Stimulated activated CD4-positive, alpha-beta T cell treated with anti-CD3 and anti-CD28 coated beads, Interleukin-2, amount 100 ng/mL, for 24 hours (primary cell): ENCODE measurements around the gene FAM151A.

Source experiments
- DNase-seq, 2 donors: peaks; one replicate each; pipeline ENCODE4 v3.0.0-alpha.2; 2020

FAM151A gene

GRCh38 chr1:54623216-54624007 lies at the start of gene FAM151A:
Gene FAM151A, minus strand, starts transcription at chr1:54623525. Its CDS starts 130 bp downstream, at chr1:54623395.
- no peak for DNase-seq

- peak; percentile 77 to 78 for DNase-seq
Observed at GRCh38 chr1:54671985-54672608, 48.8 kb upstream of the FAM151A start.

GRCh38 chr1:54668567-54668966 lies 45.2 kb upstream of the FAM151A start:
- DNase-seq = no peak

GRCh38 chr1:54667797-54668196 lies 44.5 kb upstream of the FAM151A start:
- DNase-seq = no peak

DNA sequence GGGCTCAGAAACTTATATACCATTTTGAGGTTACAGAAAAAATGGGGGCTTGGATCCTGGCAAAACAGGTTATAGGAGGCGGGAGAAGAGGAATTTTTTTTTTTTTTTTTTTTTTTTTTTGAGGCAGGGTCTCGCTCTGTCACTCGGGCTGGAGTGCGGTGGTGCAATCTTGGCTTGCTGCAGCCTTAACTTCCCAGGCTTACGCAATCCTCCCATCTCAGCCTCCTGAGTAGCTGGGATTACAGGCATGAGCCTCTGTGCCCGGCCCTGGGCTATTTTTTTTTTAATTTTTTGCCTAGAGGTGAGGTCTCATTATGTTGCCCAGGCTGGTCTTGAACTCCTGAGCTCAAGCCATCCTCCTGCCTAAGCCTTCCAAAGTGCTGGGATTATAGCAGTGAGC lies 43.0 kb upstream of the FAM151A start:
- no peak for DNase-seq

DNA sequence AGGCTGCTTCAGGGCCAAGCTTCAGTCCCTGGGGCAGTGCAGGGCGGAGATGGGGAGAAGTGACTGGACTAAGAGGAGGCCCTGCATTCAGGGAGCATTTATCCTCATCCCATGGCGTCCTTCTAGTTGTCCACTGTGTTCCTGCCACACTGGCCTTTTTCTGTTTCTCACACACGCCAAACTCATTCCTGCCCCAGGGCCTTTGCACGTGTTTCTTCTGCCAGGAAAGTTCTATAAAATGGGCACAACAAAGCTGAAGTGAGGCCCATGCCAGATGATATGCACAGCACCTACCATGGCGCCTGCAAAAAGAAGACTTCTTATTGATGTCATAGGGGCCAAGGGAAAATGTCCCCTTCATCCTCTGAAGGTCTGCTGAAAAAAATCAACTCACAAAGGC lies 42.5 kb upstream of the FAM151A start:
- DNase-seq = no peak

DNA sequence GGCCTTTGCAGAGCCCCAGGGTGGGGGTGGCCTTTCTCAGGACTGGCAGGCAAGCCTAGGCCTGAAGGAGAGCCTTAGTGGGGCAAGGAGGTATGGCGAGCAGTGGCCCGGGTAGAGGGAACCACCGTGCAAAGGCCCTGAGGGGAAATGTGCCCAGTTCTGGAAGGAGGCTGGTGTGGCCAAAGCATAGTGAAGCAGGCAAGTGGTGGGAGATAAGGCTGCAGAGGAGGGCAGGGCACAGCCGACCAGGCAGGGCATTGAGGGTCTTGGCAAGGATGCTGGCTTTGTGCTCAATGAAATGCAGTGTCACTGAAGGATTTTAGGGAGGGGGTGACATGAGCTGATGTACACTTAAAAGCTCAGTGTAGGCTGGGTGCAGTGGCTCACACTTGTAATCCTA lies 41.0 kb upstream of the FAM151A start:
- DNase-seq = no peak

- no peak for DNase-seq
Observed at GRCh38 chr1:54663725-54664124, 40.4 kb upstream of the FAM151A start.

GRCh38 chr1:54658164-54658913 lies 35.0 kb upstream of the FAM151A start:
- DNase-seq = no peak

DNA sequence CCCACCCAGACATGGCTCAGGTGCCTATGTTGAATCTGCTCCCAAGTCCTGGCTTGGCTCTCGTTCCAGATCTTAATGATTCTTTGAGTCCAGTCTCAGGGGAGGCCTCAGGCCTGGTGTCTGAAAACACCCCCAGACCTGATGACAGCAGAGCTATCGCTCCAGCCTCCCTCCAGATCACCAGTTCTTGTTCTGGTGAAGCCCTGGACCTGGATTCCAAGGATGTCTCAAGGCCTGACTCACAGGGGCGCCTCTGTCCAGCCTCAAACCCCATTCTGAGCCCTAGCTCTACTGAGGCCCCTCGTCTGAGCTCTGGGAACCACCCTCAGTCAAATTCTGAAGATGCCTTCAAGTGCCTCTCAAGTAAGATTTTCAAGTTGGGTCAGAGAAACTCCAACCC lies 29.7 kb upstream of the FAM151A start:
- DNase-seq = no peak

GRCh38 chr1:54652168-54652567 lies 28.8 kb upstream of the FAM151A start:
- no peak for DNase-seq

- no peak for DNase-seq
Observed at GRCh38 chr1:54651608-54652007, 28.3 kb upstream of the FAM151A start.

DNA sequence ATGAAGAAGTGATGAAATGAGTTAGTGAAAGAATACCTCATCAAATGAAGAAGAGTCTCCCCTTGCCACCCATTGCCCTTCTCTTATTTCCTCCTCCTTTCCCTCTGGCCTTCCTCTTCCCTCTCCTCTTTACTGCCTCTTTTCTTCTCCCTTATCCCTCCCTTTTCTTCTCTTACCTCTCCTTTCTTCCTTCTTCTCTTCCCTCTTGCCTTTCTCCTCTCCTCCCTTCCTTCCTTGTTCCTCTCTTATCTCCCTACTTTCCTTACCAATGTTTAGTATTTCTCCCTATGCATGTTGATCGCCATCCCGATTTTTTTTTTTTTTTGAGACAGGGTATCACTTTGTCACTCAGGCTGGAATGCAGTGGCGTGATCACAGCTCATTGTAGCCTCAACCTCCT lies 27.1 kb upstream of the FAM151A start:
- DNase-seq = no peak

DNA sequence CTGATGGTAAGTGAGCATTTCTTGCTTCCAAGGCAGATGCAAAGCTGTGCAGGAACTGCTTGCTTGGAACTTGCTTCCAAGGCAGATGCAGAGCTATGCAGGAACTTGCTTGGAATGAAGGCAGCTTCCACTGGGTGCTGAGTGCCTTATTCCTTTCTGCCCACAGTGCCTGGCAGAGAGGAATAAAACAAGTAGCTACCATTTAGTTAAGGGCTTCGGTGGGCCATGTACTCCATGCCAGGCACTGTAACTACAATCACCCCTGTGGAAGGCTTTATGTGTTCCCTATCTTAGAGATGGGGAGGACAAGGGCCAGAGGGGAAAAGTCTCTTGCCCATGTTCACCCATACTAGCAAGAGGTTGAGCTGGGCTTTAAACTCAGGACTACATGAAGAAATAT lies 26.6 kb upstream of the FAM151A start:
- no peak for DNase-seq

DNA sequence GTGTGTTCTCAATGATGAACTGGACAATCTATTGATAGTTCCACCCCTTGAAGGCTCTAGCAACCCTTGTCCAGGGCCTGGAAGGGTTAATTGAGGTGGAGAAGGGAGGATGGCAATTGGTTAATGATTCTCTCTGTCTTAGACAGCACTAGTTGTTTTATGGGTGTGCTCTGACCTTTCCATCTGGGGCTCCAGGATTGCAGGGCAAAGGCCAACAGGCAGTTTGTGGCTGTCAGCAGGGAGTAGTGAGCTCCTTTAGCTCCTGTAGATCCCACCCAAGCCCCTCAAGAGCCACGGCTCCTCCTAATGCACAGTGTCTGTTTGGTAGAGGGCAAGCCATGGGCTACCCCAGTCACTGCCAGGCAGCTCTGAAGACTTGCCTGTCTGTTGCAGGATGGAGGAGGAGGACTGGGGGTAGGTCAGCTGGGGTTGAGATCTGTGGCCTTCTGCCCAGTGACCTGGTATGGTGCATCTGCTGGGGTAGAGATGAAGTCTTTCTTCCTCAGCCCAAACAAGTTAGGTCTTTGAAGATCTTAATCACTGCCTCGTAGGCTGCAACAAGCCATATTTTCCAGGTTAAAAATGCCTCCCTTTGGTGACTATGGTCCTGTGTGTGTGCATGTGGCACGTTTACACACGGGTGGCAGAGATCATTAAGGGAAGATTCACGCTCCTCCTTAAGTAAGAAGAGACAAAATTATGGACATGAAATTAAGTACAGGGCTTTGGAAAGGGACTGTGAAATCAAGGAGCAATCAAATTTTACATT lies 26.0 kb upstream of the FAM151A start:
- no peak for DNase-seq

- no peak for DNase-seq
Observed at GRCh38 chr1:54645806-54646676, 22.7 kb upstream of the FAM151A start.

- DNase-seq = no peak
Observed at GRCh38 chr1:54643736-54644135, 20.4 kb upstream of the FAM151A start.

GRCh38 chr1:54640863-54641836 lies 17.8 kb upstream of the FAM151A start, which contains the start of gene MROH7:
Gene MROH7, plus strand, starts transcription at chr1:54641786. Its CDS starts 11,141 bp downstream, at chr1:54652927.
- no peak for DNase-seq

GRCh38 chr1:54640361-54640760 lies 17.0 kb upstream of the FAM151A start:
- DNase-seq = no peak
